Measurements from ENCODE around the gene MECR. TPM values are rescaled to one million over a fixed set of nuclear protein-coding genes. Genes with fewer than 3 reads are reported as not detected.

Gene MECR
- 17.4 TPM for total RNA-seq

GRCh38 chr1:29230553-29231378 lies at the start of gene MECR:
MECR (minus strand) TSS chr1:29230934; CDS start chr1:29230906, 28 bp downstream.
- DNase-seq (ENCODE audit: low spot score): peak; percentile 94

GRCh38 chr1:29279951-29280391 lies 49.2 kb upstream of the MECR start:
- no peak for DNase-seq (ENCODE audit: low spot score)

GRCh38 chr1:29279406-29279805 lies 48.7 kb upstream of the MECR start:
- no peak for DNase-seq (ENCODE audit: low spot score)

GRCh38 chr1:29278124-29278523 lies 47.4 kb upstream of the MECR start:
- no peak for DNase-seq (ENCODE audit: low spot score)

GRCh38 chr1:29275435-29275834 lies 44.7 kb upstream of the MECR start:
- no peak for DNase-seq (ENCODE audit: low spot score)

GRCh38 chr1:29272147-29272907 lies 41.6 kb upstream of the MECR start:
- DNase-seq (ENCODE audit: low spot score): no peak

- DNase-seq (ENCODE audit: low spot score): peak; percentile 92
Measured at GRCh38 chr1:29271724-29272123, 41.0 kb upstream of the MECR start.

GRCh38 chr1:29270929-29271521 lies 40.3 kb upstream of the MECR start:
- DNase-seq (ENCODE audit: low spot score): no peak

GRCh38 chr1:29269382-29269781 lies 38.6 kb upstream of the MECR start:
- no peak for DNase-seq (ENCODE audit: low spot score)

GRCh38 chr1:29267321-29268070 lies 36.8 kb upstream of the MECR start:
- no peak for DNase-seq (ENCODE audit: low spot score)

- no peak for DNase-seq (ENCODE audit: low spot score)
Measured at GRCh38 chr1:29266912-29267311, 36.2 kb upstream of the MECR start.

- DNase-seq (ENCODE audit: low spot score): no peak
Measured at GRCh38 chr1:29264773-29265389, 34.1 kb upstream of the MECR start.

GRCh38 chr1:29260531-29260930 lies 29.8 kb upstream of the MECR start:
- no peak for DNase-seq (ENCODE audit: low spot score)

GRCh38 chr1:29259802-29260441 lies 29.2 kb upstream of the MECR start:
- peak; percentile 39 for DNase-seq (ENCODE audit: low spot score)

GRCh38 chr1:29258976-29259801 lies 28.5 kb upstream of the MECR start:
- no peak for DNase-seq (ENCODE audit: low spot score)

GRCh38 chr1:29258189-29258975 lies 27.6 kb upstream of the MECR start:
- DNase-seq (ENCODE audit: low spot score): no peak

GRCh38 chr1:29256979-29257804 lies 26.5 kb upstream of the MECR start:
- DNase-seq (ENCODE audit: low spot score): no peak

GRCh38 chr1:29256394-29256793 lies 25.7 kb upstream of the MECR start:
- DNase-seq (ENCODE audit: low spot score): no peak

Data from mucosa of gallbladder (tissue), 1 donor.